Ectodermal cell (in vitro differentiated cells): Measurements from ENCODE around the gene LTB4R.
A peak's percentile ranks its signal among the peaks of the same experiment; 100 is the strongest.

ENCODE experiments used
- H3K27ac ChIP-seq: 2 replicates; pipeline ENCODE4 v1.7.0; 2013; ENCODE audit warnings: mild to moderate bottlenecking, low read depth, low read length; ENCODE audit not compliant: insufficient read depth, poor library complexity, severe bottlenecking
- H3K27me3 ChIP-seq: 2 replicates; pipeline ENCODE4 v1.7.0; 2013; ENCODE audit warnings: mild to moderate bottlenecking, low read length; ENCODE audit not compliant: insufficient read depth, control insufficient read depth, poor library complexity, severe bottlenecking
- H3K36me3 ChIP-seq: one replicate; pipeline ENCODE4 v1.7.0; 2013; ENCODE audit warnings: low read length; ENCODE audit not compliant: control insufficient read depth, insufficient read depth
- H3K4me1 ChIP-seq: one replicate; pipeline ENCODE4 v1.7.0; 2013; ENCODE audit warnings: low read length; ENCODE audit not compliant: control insufficient read depth, insufficient read depth
- H3K4me3 ChIP-seq: 2 replicates; pipeline ENCODE4 v1.7.0; 2013; ENCODE audit warnings: low read depth, low read length, control low read depth; ENCODE audit not compliant: insufficient read depth
- H3K9me3 ChIP-seq: 2 replicates; pipeline ENCODE4 v1.7.0; 2013; ENCODE audit warnings: mild to moderate bottlenecking, low read length, moderate library complexity; ENCODE audit not compliant: control insufficient read depth
- WGBS, 2 experiments: methylation state at CpG; one replicate each; pipeline ENCODE4 v1.1.7; 2013; ENCODE audit warnings: missing lambda C conversion rate in 2 of 2; 5-methylcytosine and 5-hydroxymethylcytosine counted together

Gene LTB4R

DNA sequence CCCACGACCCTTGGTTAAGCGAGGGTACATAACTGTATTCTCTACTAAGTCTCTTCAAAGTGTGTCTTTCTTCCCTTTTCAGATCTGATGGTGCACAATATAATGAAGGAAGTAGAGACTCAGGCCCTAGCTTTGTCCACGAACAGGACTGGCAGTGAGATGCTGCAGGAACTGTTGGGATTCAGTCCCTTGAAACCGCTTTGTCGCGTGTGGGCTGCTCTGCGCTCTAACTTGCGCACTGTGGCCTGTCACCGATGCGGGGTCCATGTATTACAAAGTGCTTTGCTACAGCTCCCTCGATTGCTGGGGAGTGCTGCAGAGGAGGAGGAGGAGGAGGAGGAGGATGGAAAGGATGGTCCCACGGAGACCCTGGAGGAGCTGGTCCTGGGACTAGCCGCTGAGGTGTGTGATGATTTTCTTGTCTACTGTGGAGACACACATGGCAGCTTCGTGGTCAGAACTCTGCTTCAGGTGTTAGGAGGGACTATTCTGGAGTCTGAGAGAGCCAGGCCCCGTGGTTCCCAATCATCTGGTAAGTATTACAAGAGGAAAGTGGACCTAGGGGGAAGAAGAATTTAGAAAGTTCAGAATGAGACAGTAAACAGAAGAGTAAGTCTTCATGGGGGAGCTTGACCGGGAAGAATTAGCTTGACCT is 10.8 kb upstream of the LTB4R start:
- 43% methylated on average over 16 of the region's 16 CpGs for WGBS, 2 experiments

DNA sequence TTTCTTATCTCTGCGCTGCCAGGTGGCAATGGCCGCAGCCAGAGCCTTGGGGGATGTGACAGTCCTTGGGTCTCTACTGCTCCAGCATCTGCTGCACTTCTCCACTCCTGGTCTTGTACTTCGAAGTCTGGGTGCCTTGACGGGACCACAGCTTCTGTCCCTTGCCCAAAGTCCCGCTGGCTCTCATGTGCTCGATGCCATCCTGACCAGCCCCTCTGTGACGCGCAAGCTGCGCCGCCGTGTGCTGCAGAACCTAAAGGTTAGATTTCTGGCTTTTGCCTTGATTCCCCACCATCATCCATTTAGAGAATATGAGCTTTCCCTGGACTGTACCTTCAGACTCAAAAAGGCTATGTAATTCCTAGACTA is 7.3 kb upstream of the LTB4R start:
- Histone ChIP-seq H3K27ac (no peak overlapping the region), H3K4me3 (no peak overlapping the region), H3K36me3 (peaks cover 44% of the 10 kb centered on the region), H3K9me3 (no peaks in the 10 kb centered on the region), H3K4me1 (peaks cover 3% of the 10 kb centered on the region), H3K27me3 (no peaks in the 10 kb centered on the region)
- 96% methylated on average over 11 of the region's 11 CpGs for WGBS, 2 experiments

More for the DNA sequence above, 10.8 kb upstream of the LTB4R start:
- Histone ChIP-seq H3K36me3 (peaks cover 38% of the 10 kb centered on the region), H3K4me3 (peak overlapping the region; percentile 92), H3K27ac (no peak overlapping the region), H3K27me3 (no peaks in the 10 kb centered on the region), H3K9me3 (no peaks in the 10 kb centered on the region), H3K4me1 (peaks cover 7% of the 10 kb centered on the region)

DNA sequence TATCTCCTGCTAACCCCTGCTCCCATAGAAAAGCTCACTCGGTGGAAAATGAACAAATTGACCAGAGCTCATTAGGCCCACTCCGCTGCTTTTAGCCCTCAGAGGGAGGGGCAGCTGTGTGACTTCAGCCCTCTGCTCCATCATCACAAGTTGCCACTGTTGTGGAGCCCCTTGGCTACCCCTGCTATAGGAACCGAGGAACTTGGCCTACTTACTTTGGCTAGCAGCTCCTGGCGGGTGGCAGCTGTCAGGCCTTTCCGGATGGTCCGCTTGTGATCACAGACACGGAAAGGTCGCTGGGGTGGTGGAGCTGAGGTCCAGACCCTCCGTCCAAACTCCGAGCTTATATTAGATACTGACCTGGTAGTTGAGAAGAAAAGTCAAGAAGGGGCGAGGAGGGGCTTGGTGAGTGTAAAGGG is 4.1 kb upstream of the LTB4R start:
- Histone ChIP-seq H3K36me3 (peaks cover 37% of the 10 kb centered on the region), H3K9me3 (no peaks in the 10 kb centered on the region), H3K27me3 (no peaks in the 10 kb centered on the region), H3K27ac (no peak overlapping the region), H3K4me3 (no peak overlapping the region), H3K4me1 (no peaks in the 10 kb centered on the region)
- WGBS, 2 experiments: 86 to 88% methylated on average over 11 of the region's 11 CpGs

DNA sequence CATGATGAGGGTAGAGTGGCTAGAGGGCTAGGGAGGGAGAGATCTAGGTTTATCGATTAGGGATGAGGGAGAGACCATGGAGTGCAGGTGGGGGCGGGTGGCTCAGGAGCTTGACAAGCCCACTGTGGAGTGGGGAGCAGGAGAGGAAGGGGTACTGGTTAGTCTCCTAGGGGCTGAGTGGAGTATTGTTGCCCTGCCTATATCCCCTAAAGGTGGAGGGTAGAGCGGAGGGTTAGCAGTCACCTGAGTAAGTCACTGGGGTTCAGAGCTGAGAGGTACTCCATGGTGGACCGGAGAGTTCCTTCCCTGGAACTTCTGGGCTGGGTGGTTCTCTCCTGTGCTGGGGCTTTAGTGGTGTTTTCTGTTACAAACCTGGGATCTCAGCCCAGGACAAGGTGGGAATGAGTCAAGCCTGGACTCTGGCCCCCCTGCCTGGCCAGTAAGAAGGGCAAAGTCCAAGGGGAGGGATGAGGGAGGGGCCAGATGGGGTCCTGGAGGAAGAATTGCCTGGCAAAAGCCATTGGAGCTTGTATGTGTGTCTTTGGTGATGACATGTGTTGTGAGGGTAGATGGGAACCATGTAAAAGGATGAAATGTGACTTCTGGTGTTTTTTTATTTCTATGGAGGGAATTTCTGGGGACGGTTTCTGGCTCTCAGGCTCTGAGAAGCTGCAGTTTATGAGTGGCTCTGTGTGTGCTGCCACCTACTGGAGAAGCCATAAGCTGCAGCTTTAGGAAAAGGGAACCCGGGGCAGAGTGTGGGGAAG is 3.5 kb upstream of the LTB4R start, which contains the start of gene CIDEB:
TSS of gene CIDEB (minus strand) at position 403 of the 767 bp plus-strand sequence. CDS start at position 284, 119 bp downstream.
- Histone ChIP-seq H3K4me3 (no peak within 1 kb of the TSS), H3K36me3 (peaks cover 32% of the 10 kb centered on the region), H3K27ac (no peak within 1 kb of the TSS), H3K4me1 (no peaks in the 10 kb centered on the region), H3K9me3 (no peaks in the 10 kb centered on the region), H3K27me3 (no peaks in the 10 kb centered on the region)
- WGBS, 2 experiments: 71 to 73% methylated on average over 6 of the region's 6 CpGs

DNA sequence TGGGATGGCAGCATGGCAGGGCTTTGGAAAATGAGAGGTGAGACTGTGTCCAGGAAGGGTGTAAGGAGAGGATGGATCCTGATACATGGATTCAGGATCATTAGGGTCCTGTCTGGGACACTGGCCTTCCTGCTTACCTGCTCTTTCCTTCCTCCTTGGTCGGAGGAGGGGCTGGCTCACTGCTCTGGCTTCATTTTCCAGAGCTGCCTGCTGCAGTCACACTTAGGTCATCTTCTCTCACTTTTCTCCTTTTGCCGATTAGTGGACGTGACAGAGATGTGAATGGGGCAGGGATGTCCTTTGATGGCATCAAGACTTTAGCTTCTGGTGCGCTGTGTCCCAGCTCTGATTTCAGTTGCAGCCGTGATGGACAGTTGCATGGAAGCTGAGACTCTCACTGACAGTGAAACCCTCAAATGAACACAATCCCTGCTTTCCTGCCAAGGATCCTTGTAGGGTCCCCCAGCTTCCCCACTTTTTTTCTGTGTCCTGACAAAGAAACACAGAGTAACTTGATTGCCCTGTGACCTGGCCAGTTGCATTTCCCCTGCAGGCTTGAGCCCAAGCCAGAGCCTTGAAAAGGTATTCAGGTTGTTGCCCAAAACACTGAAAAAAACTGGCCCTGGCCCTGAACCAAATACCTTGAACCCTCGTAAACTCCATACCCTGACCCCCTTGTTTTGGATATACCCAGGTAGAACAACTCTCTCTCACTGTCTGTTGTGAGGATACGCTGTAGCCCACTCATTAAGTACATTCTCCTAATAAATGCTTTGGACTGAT is 2.8 kb upstream of the LTB4R start:
- Histone ChIP-seq H3K9me3 (no peaks in the 10 kb centered on the region), H3K36me3 (peaks cover 26% of the 10 kb centered on the region), H3K27me3 (no peaks in the 10 kb centered on the region), H3K27ac (no peak overlapping the region), H3K4me3 (no peak overlapping the region), H3K4me1 (no peaks in the 10 kb centered on the region)
- 90 to 94% methylated on average over 7 of the region's 7 CpGs for WGBS, 2 experiments

DNA sequence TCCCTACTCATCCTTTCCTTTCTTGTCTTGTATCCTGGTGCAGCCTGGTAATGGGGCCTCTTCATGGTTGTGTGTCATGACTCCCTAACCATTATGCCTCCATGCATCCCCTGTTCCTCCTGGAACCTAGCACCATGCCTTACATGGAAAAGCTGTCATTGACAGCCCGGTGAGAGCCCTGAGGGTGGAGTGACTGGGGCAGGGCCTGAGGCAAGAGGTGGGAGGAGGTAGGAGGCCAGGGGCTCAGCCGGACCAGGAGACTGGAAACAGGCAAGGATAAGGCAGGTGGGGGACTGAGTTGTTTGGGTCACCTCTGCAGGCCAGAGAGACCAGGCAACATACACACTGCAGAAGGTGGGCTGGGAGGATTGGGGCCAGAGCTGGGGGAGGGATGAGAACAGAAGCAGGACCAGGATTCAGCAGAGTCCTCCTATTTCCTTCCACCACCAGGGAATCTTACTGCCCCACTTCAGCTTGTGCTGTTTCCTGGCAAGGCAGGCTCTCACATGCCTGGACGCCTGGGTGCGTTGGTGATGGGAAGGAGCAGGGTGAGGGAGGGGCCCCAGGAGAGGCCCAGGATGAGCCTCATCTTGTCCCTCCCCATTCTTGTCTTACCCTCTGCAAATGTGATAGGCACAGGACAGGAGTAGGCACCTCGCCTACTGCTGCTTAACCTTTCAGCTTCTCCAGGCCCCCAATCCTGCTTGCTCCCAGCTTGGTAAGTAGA is 1.6 kb upstream of the LTB4R start, which contains the start of gene LTB4R2:
TSS of gene LTB4R2 (plus strand) at position 603 of the 727 bp plus-strand sequence. CDS start 525 bp downstream, outside the sequence.
- no peaks in the 10 kb centered on the region for H3K9me3 ChIP-seq
- H3K27ac ChIP-seq: no peak within 1 kb of the TSS
- no peak within 1 kb of the TSS for H3K4me3 ChIP-seq
- no peaks in the 10 kb centered on the region for H3K27me3 ChIP-seq
- no peaks in the 10 kb centered on the region for H3K4me1 ChIP-seq
- H3K36me3 ChIP-seq: peaks cover 15% of the 10 kb centered on the region
- WGBS, 2 experiments: 95 to 96% methylated on average over 5 of the region's 5 CpGs

DNA sequence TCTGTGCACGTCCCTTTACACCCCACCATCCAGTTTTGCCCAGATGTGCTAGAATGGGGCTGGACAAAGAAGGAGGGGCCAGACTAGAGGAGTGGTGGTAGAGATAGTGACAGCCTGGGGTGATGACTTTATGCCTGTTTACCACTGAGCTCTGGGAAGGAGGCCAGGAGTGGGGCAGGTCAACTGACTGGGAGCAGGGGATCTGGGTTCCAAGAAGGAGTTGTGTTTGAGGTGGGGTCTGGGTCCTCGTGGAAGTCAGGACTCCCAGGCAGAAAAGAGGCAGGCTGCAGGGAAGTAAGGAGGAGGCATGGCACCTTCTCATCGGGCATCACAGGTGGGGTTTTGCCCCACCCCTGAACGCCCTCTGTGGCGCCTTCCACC is 1.0 kb upstream of the LTB4R start:
- Histone ChIP-seq H3K9me3 (no peaks in the 10 kb centered on the region), H3K27me3 (no peaks in the 10 kb centered on the region), H3K36me3 (peaks cover 12% of the 10 kb centered on the region), H3K4me3 (no peak overlapping the region), H3K27ac (no peak overlapping the region), H3K4me1 (no peaks in the 10 kb centered on the region)
- WGBS, 2 experiments: 93 to 95% methylated on average over 5 of the region's 5 CpGs

DNA sequence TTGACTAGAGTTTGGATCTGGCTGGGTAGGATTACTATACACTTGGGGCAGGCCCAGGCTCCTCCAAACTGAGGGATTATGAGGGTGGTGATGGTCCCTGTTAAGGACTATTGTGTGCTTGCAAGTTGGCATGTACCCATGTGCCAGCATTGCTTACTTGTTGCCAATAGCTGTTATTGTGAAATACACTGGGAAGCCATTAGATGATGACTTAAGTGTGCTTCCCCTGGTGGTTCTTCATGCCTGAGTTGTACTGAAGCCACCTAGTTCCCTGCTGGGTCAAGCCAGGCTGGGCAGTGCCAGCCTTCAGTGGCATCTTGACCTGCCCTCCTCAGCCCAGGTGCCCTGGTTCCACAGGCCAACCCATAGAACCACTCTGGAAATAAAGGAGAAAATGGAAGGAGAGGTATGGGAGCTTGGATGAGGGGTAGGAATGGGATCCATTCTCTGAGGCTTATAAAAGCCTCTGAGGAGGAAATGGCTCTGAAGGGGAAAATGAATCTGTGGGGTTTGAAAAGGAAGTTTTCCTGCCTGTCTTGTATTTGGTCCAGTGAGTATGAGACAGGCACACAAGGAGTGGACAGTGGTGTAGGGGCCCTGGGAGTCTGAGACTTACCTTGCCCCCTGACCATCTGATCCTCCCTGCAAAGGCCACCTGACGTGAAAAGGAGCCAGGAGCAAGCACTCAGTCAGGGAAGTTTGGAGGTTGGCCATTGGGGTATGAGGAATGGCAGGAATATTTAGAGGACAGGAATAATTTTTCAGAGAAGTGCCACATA is 724 bp downstream of the LTB4R start:
- no peaks in the 10 kb centered on the region for H3K9me3 ChIP-seq

DNA sequence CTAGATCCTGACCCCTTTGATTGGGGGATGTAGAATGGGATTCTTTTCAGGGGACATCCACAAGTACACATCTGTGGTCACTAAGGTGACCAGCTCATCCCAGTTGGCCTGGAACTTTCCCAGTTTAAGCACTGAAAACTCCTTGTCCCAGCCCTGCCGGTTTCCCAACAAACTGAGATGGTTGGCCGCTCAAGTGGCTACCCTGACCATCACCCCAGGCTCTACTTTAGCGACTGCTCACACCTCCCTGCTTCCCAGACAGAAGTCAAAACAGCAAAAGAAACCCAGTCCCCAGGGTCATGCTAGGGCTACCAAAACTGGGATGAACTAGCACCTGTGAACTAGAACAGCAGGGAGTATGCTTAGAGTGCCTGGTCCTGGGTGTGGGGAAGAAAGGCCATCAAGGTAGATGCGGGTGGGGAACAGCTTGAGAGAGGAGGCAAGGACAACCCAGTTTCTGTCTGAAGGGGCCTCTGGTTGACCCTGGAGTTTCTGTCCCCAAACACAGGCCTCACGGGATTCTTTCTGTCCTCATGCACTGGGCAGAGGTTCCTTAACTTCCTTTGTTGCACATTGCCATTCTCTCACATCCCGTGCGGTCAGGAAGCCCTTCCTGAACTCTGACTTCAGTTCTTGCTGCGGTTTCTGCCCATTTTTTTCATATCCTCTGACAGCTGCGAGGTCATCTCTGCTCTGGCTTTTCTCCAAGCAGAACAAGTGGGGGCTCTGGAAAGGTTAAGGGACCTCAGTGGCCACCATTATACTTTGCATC is 1.6 kb downstream of the LTB4R start:
- WGBS, 2 experiments: 91 to 93% methylated on average over 9 of the region's 9 CpGs
- H3K9me3 ChIP-seq: no peaks in the 10 kb centered on the region
- H3K36me3 ChIP-seq: no peaks in the 10 kb centered on the region
- H3K4me3 ChIP-seq: no peak overlapping the region
- no peaks in the 10 kb centered on the region for H3K4me1 ChIP-seq
- H3K27me3 ChIP-seq: no peaks in the 10 kb centered on the region
- no peak overlapping the region for H3K27ac ChIP-seq

More for the DNA sequence above, 724 bp downstream of the LTB4R start:
- H3K36me3 ChIP-seq: no peaks in the 10 kb centered on the region
- no peak overlapping the region for H3K27ac ChIP-seq
- H3K4me3 ChIP-seq: no peak overlapping the region
- WGBS, 2 experiments: 93 to 96% methylated on average over 1 of the region's 1 CpG
- H3K4me1 ChIP-seq: no peaks in the 10 kb centered on the region
- no peaks in the 10 kb centered on the region for H3K27me3 ChIP-seq
